GM19025 (cell line): ENCODE results near the gene PCBD2.
"Not testable (repeated sequence)": the region's sequence is repeated elsewhere in the genome, so short reads cannot be mapped to it uniquely, and the experiment has no call there.

Experiments used
- ATAC-seq: cut with Tn5 transposase; IDR thresholded peaks from one replicate; pipeline ENCODE4 v1.9.1; 2021; ENCODE audit warnings: mild to moderate bottlenecking, low read depth, moderate library complexity; ENCODE audit not compliant: unreplicated experiment

The PCBD2 gene

GRCh38 chr5:134997015-134997414, 92.1 kb downstream of the PCBD2 start:
- ATAC-seq, result no peak

- ATAC-seq, result not testable (repeated sequence)
Observed at GRCh38 chr5:134998068-134998467, 93.1 kb downstream of the PCBD2 start.

- no peak for ATAC-seq
Observed at GRCh38 chr5:135004376-135004775, 99.4 kb downstream of the PCBD2 start.

- no peak for ATAC-seq
Observed at GRCh38 chr5:135005076-135005475, 100.1 kb downstream of the PCBD2 start.

- no peak for ATAC-seq
Observed at GRCh38 chr5:135007305-135007704, 102.4 kb downstream of the PCBD2 start.

GRCh38 chr5:135007749-135008363, 102.9 kb downstream of the PCBD2 start:
- no peak for ATAC-seq

- ATAC-seq, result no peak
Observed at GRCh38 chr5:135008556-135008955, 103.6 kb downstream of the PCBD2 start.

GRCh38 chr5:135008981-135009735, 104.2 kb downstream of the PCBD2 start:
- ATAC-seq, result no peak

- no peak for ATAC-seq
Observed at GRCh38 chr5:135009736-135010501, 105.0 kb downstream of the PCBD2 start.

GRCh38 chr5:135010502-135011354, 105.8 kb downstream of the PCBD2 start:
- ATAC-seq, result no peak

- no peak for ATAC-seq
Observed at GRCh38 chr5:135011355-135012032, 106.6 kb downstream of the PCBD2 start.

GRCh38 chr5:135012033-135012588, 107.2 kb downstream of the PCBD2 start:
- ATAC-seq, result no peak
